ENCODE results near the gene OPHN1.

OPHN1 gene

DNA sequence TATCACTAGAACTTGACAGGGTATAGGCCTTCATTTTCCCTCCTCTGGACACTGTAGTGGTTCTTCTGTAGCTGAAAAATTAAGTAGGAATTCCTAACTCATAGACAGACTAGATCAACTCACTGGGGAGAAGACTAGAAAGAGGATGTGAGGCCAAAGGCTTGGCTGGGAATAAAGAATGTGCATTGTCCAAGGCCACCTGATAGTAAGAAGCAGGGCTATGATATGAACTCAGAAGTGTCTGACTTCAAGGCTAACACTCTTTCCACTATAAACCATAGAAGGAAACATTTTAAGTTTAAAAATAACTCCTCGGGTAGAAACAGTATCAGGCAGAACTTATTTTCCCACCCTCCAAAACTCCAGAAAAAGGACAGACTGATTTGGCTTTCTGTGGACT is 346.6 kb downstream of the OPHN1 start:
- no peak overlapping the region for H2AFZ ChIP-seq (ENCODE audit: low read length)
- H3K18ac ChIP-seq (ENCODE audit: low read length), result no peak overlapping the region
- H3K27ac ChIP-seq (replicated peaks; ENCODE audit: low read length), result no peak overlapping the region
- no peak overlapping the region for H3K9ac ChIP-seq (ENCODE audit: low read depth, low read length, poor library complexity)
- H3K4me1 ChIP-seq (ENCODE audit: control insufficient read depth in 2 of 2, insufficient read depth in 1 of 2, low read depth in 1 of 2, low read length in 2 of 2), result no peaks in the 10 kb centered on the region
- no CpG with 5 or more reads among the region's 1 CpG for WGBS, 2 donors (ENCODE audit: extremely low coverage in 2 of 2, insufficient read length in 2 of 2, insufficient replicate concordance in 1 of 2)
- no peak overlapping the region for H3K4me2 ChIP-seq (ENCODE audit: insufficient read depth, low read length, poor library complexity, severe bottlenecking)
- DNase-seq (ENCODE audit: low spot score), result no peak
- no peak overlapping the region for H3K14ac ChIP-seq (ENCODE audit: low read length)
- no peaks in the 10 kb centered on the region for H3K79me1 ChIP-seq (ENCODE audit: low read depth, low read length)
- no peak overlapping the region for H3K4me3 ChIP-seq (ENCODE audit: low read length in 2 of 2)
- H3K4ac ChIP-seq (ENCODE audit: low read length), result no peak overlapping the region
- no peak overlapping the region for H2BK5ac ChIP-seq (ENCODE audit: low read length)
- H2AK5ac ChIP-seq (ENCODE audit: low read depth, low read length), result no peak overlapping the region
- H2BK12ac ChIP-seq (ENCODE audit: low read length), result no peak overlapping the region
- no peaks in the 10 kb centered on the region for H3K36me3 ChIP-seq (replicated peaks in 1 of 2; ENCODE audit: control insufficient read depth in 2 of 2, insufficient read depth in 2 of 2, low read length in 2 of 2)
- H2BK120ac ChIP-seq (ENCODE audit: low read depth, low read length), result no peak overlapping the region
- H3K27me3 ChIP-seq (ENCODE audit: control insufficient read depth in 3 of 3, insufficient read depth in 3 of 3, low read depth in 1 of 3, low read length in 3 of 3), result no peaks in the 10 kb centered on the region
- H3K23ac ChIP-seq (ENCODE audit: low read depth, low read length, poor library complexity), result no peak overlapping the region
- no peak overlapping the region for H4K8ac ChIP-seq (ENCODE audit: low read depth, low read length)
- no peaks in the 10 kb centered on the region for H3K9me3 ChIP-seq (replicated peaks in 1 of 2; ENCODE audit: control insufficient read depth in 2 of 2, insufficient read depth in 1 of 2, low read depth in 1 of 2, low read length in 2 of 2)
- H2BK15ac ChIP-seq (ENCODE audit: low read length), result no peak overlapping the region
- no peak overlapping the region for H4K91ac ChIP-seq (ENCODE audit: low read depth, low read length, poor library complexity)

DNA sequence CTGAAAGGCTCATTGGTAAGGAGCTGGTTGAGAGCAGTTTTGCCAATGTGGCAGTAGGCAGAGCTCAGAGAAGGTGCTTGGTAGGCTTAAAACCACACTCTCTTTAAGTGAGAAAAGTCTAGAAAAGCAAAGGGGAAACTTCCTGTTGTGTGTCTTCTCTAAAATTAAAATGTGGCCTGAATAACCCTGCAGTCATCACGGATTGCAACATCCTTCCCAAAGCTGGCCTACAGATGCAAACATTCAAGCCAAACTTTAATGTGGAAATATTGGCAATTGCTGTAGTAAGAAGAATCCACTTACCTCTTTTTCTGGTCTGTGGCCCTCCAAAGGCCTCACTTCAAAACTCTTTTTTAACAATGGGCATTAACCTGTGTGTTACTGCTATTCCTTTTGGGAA is 348.5 kb downstream of the OPHN1 start:
- Histone ChIP-seq H2BK5ac (ENCODE audit: low read length) (no peak overlapping the region), H3K4me2 (ENCODE audit: insufficient read depth, low read length, poor library complexity, severe bottlenecking) (no peak overlapping the region), H4K91ac (ENCODE audit: low read depth, low read length, poor library complexity) (no peak overlapping the region), H2BK15ac (ENCODE audit: low read length) (no peak overlapping the region), H3K18ac (ENCODE audit: low read length) (no peak overlapping the region), H3K4me3 (ENCODE audit: low read length in 2 of 2) (no peak overlapping the region), H3K9ac (ENCODE audit: low read depth, low read length, poor library complexity) (no peak overlapping the region), H3K14ac (ENCODE audit: low read length) (no peak overlapping the region), H3K36me3 (replicated peaks in 1 of 2; ENCODE audit: control insufficient read depth in 2 of 2, insufficient read depth in 2 of 2, low read length in 2 of 2) (no peaks in the 10 kb centered on the region), H3K23ac (ENCODE audit: low read depth, low read length, poor library complexity) (no peak overlapping the region), H2AFZ (ENCODE audit: low read length) (no peak overlapping the region), H3K79me1 (ENCODE audit: low read depth, low read length) (no peaks in the 10 kb centered on the region), H3K4ac (ENCODE audit: low read length) (no peak overlapping the region), H2BK12ac (ENCODE audit: low read length) (no peak overlapping the region), H3K9me3 (replicated peaks in 1 of 2; ENCODE audit: control insufficient read depth in 2 of 2, insufficient read depth in 1 of 2, low read depth in 1 of 2, low read length in 2 of 2) (no peaks in the 10 kb centered on the region), H2AK5ac (ENCODE audit: low read depth, low read length) (no peak overlapping the region), H3K4me1 (ENCODE audit: control insufficient read depth in 2 of 2, insufficient read depth in 1 of 2, low read depth in 1 of 2, low read length in 2 of 2) (no peaks in the 10 kb centered on the region), H4K8ac (ENCODE audit: low read depth, low read length) (no peak overlapping the region), H3K27ac (replicated peaks; ENCODE audit: low read length) (no peak overlapping the region), H3K27me3 (ENCODE audit: control insufficient read depth in 3 of 3, insufficient read depth in 3 of 3, low read depth in 1 of 3, low read length in 3 of 3) (no peaks in the 10 kb centered on the region), H2BK120ac (ENCODE audit: low read depth, low read length) (no peak overlapping the region)
- WGBS, 2 donors (ENCODE audit: extremely low coverage in 2 of 2, insufficient read length in 2 of 2, insufficient replicate concordance in 1 of 2), result no CpG with 5 or more reads among the region's 1 CpG
- no peak for DNase-seq (ENCODE audit: low spot score)

DNA sequence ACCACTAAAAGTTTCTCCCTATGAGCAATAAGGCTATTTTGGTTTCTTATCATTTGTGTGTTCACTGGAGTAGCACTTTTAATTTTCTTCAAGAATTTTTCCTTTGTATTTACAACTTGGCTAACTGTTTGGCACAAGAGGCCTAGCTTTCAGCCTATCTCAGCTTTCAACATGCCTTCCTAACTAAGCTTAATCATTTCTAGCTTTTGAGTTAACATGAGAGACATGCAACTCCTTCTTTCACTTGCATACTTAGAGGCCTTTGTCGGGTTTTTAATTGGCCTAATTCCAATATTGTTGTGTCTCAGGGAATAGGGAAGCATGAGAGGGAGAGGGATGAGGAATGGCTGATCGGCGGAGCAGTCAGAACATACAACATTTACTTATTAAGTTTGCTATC is 349.8 kb downstream of the OPHN1 start:
- Histone ChIP-seq H3K27ac (replicated peaks; ENCODE audit: low read length) (no peak overlapping the region), H3K9ac (ENCODE audit: low read depth, low read length, poor library complexity) (no peak overlapping the region), H3K4ac (ENCODE audit: low read length) (no peak overlapping the region), H4K91ac (ENCODE audit: low read depth, low read length, poor library complexity) (no peak overlapping the region), H3K23ac (ENCODE audit: low read depth, low read length, poor library complexity) (no peak overlapping the region), H3K4me1 (ENCODE audit: control insufficient read depth in 2 of 2, insufficient read depth in 1 of 2, low read depth in 1 of 2, low read length in 2 of 2) (no peaks in the 10 kb centered on the region), H2AK5ac (ENCODE audit: low read depth, low read length) (no peak overlapping the region), H2BK15ac (ENCODE audit: low read length) (no peak overlapping the region), H4K8ac (ENCODE audit: low read depth, low read length) (no peak overlapping the region), H3K36me3 (replicated peaks in 1 of 2; ENCODE audit: control insufficient read depth in 2 of 2, insufficient read depth in 2 of 2, low read length in 2 of 2) (no peaks in the 10 kb centered on the region), H3K4me2 (ENCODE audit: insufficient read depth, low read length, poor library complexity, severe bottlenecking) (no peak overlapping the region), H3K27me3 (ENCODE audit: control insufficient read depth in 3 of 3, insufficient read depth in 3 of 3, low read depth in 1 of 3, low read length in 3 of 3) (no peaks in the 10 kb centered on the region), H2AFZ (ENCODE audit: low read length) (no peak overlapping the region), H3K14ac (ENCODE audit: low read length) (no peak overlapping the region), H3K9me3 (replicated peaks in 1 of 2; ENCODE audit: control insufficient read depth in 2 of 2, insufficient read depth in 1 of 2, low read depth in 1 of 2, low read length in 2 of 2) (no peaks in the 10 kb centered on the region), H3K79me1 (ENCODE audit: low read depth, low read length) (no peaks in the 10 kb centered on the region), H3K18ac (ENCODE audit: low read length) (no peak overlapping the region), H2BK5ac (ENCODE audit: low read length) (no peak overlapping the region), H2BK12ac (ENCODE audit: low read length) (no peak overlapping the region), H2BK120ac (ENCODE audit: low read depth, low read length) (no peak overlapping the region), H3K4me3 (ENCODE audit: low read length in 2 of 2) (no peak overlapping the region)
- no peak for DNase-seq (ENCODE audit: low spot score)
- WGBS, 2 donors (ENCODE audit: extremely low coverage in 2 of 2, insufficient read length in 2 of 2, insufficient replicate concordance in 1 of 2), result no CpG with 5 or more reads among the region's 3 CpGs

DNA sequence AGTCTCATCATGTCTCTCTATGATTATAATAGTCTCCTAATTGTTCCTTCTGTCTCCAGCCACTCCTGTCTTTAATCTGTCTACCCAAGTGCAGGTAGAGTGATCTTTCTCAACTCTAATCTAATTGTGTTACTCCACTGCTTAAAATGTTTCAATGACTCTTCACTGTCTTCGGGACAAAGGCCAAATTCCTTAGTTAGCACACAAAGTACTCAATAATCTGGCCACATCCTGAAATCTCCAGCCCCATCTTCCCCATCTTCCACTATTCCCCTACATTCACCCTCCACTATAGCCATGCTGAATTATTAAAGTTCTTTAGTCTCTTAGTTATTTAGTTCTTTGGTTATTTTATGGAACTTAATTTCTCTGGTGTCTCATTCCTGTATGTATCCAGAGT is 353.3 kb downstream of the OPHN1 start:
- H3K4me2 ChIP-seq (ENCODE audit: insufficient read depth, low read length, poor library complexity, severe bottlenecking), result no peak overlapping the region
- H3K9me3 ChIP-seq (replicated peaks in 1 of 2; ENCODE audit: control insufficient read depth in 2 of 2, insufficient read depth in 1 of 2, low read depth in 1 of 2, low read length in 2 of 2), result no peaks in the 10 kb centered on the region
- no peak overlapping the region for H2BK5ac ChIP-seq (ENCODE audit: low read length)
- H3K18ac ChIP-seq (ENCODE audit: low read length), result no peak overlapping the region
- DNase-seq (ENCODE audit: low spot score), result no peak
- H3K14ac ChIP-seq (ENCODE audit: low read length), result no peak overlapping the region
- no peak overlapping the region for H4K8ac ChIP-seq (ENCODE audit: low read depth, low read length)
- H3K4me1 ChIP-seq (ENCODE audit: control insufficient read depth in 2 of 2, insufficient read depth in 1 of 2, low read depth in 1 of 2, low read length in 2 of 2), result no peaks in the 10 kb centered on the region
- no peak overlapping the region for H3K4ac ChIP-seq (ENCODE audit: low read length)
- H3K9ac ChIP-seq (ENCODE audit: low read depth, low read length, poor library complexity), result no peak overlapping the region
- no peaks in the 10 kb centered on the region for H3K79me1 ChIP-seq (ENCODE audit: low read depth, low read length)
- H2BK120ac ChIP-seq (ENCODE audit: low read depth, low read length), result no peak overlapping the region
- no peak overlapping the region for H2AFZ ChIP-seq (ENCODE audit: low read length)
- H3K36me3 ChIP-seq (replicated peaks in 1 of 2; ENCODE audit: control insufficient read depth in 2 of 2, insufficient read depth in 2 of 2, low read length in 2 of 2), result no peaks in the 10 kb centered on the region
- H3K4me3 ChIP-seq (ENCODE audit: low read length in 2 of 2), result no peak overlapping the region
- no peaks in the 10 kb centered on the region for H3K27me3 ChIP-seq (ENCODE audit: control insufficient read depth in 3 of 3, insufficient read depth in 3 of 3, low read depth in 1 of 3, low read length in 3 of 3)
- H2AK5ac ChIP-seq (ENCODE audit: low read depth, low read length), result no peak overlapping the region
- WGBS, 2 donors (ENCODE audit: extremely low coverage in 2 of 2, insufficient read length in 2 of 2, insufficient replicate concordance in 1 of 2), result no CpG with 5 or more reads among the region's 1 CpG
- no peak overlapping the region for H2BK15ac ChIP-seq (ENCODE audit: low read length)
- H3K27ac ChIP-seq (replicated peaks; ENCODE audit: low read length), result no peak overlapping the region
- H4K91ac ChIP-seq (ENCODE audit: low read depth, low read length, poor library complexity), result no peak overlapping the region
- H2BK12ac ChIP-seq (ENCODE audit: low read length), result no peak overlapping the region
- H3K23ac ChIP-seq (ENCODE audit: low read depth, low read length, poor library complexity), result no peak overlapping the region
